H9 (cell line): Measurements from ENCODE around the gene IFI35. TPM values are rescaled to one million over a fixed set of nuclear protein-coding genes. Genes with fewer than 3 reads are reported as not detected.
"Not testable (repeated sequence)": the region's sequence is repeated elsewhere in the genome, so short reads cannot be mapped to it uniquely, and the experiment has no call there.

Source experiments
- DNase-seq: peaks from one replicate; pipeline ENCODE4 v3.0.0-alpha.2; 2017
- H2AFZ ChIP-seq: one replicate; pipeline ENCODE4 v1.6.1; 2013; ENCODE audit warnings: mild to moderate bottlenecking, low read length, control low read depth, moderate library complexity
- H2AK5ac ChIP-seq: 2 replicates; pipeline ENCODE4 v1.6.1; 2013; ENCODE audit warnings: low read length, control low read depth, mixed read lengths; ENCODE audit not compliant: insufficient read length
- H2BK120ac ChIP-seq: one replicate; pipeline ENCODE4 v1.6.1; 2013; ENCODE audit warnings: low read depth, mild to moderate bottlenecking, low read length, control low read depth, inconsistent platforms; ENCODE audit not compliant: poor library complexity, severe bottlenecking
- H2BK12ac ChIP-seq: 2 replicates; pipeline ENCODE4 v1.6.1; 2013; ENCODE audit warnings: low read length, control low read depth, mixed read lengths, low read depth; ENCODE audit not compliant: insufficient read length
- H2BK15ac ChIP-seq: 2 replicates; pipeline ENCODE4 v1.6.1; 2013; ENCODE audit warnings: low read depth, low read length, control low read depth
- H2BK20ac ChIP-seq: one replicate; pipeline ENCODE4 v1.6.1; 2013; ENCODE audit warnings: low read depth, mild to moderate bottlenecking, low read length, control low read depth, inconsistent platforms; ENCODE audit not compliant: poor library complexity, severe bottlenecking
- H2BK5ac ChIP-seq: 2 replicates; pipeline ENCODE4 v1.6.1; 2013; ENCODE audit warnings: low read length, control low read depth, mixed read lengths; ENCODE audit not compliant: insufficient read length
- H3K14ac ChIP-seq: 2 replicates; pipeline ENCODE4 v1.6.1; 2013; ENCODE audit warnings: low read length, control low read depth; ENCODE audit not compliant: insufficient read depth
- H3K18ac ChIP-seq: 2 replicates; pipeline ENCODE4 v1.6.1; 2013; ENCODE audit warnings: low read depth, mild to moderate bottlenecking, mixed read lengths, low read length, control low read depth; ENCODE audit not compliant: insufficient read length
- H3K23ac ChIP-seq: 2 replicates; pipeline ENCODE4 v1.6.1; 2013; ENCODE audit warnings: low read length, control low read depth, mixed read lengths, low read depth; ENCODE audit not compliant: insufficient read length
- H3K23me2 ChIP-seq: 2 replicates; pipeline ENCODE4 v1.6.1; 2013; ENCODE audit warnings: low read depth, mild to moderate bottlenecking, mixed read lengths, low read length, control low read depth; ENCODE audit not compliant: insufficient read length, poor library complexity, severe bottlenecking
- H3K27ac ChIP-seq: 2 replicates; pipeline ENCODE4 v1.5.1; 2013; ENCODE audit warnings: low read length, control low read depth, mixed read lengths, low read depth; ENCODE audit not compliant: insufficient read length
- H3K27me3 ChIP-seq: 2 replicates; pipeline ENCODE4 v1.6.1; 2013; ENCODE audit warnings: low read length, control low read depth, inconsistent platforms; ENCODE audit not compliant: insufficient read depth
- H3K4ac ChIP-seq: 2 replicates; pipeline ENCODE4 v1.6.1; 2013; ENCODE audit warnings: low read depth, mild to moderate bottlenecking, control low read depth, inconsistent platforms, low read length, moderate library complexity
- H3K4me1 ChIP-seq: 2 replicates; pipeline ENCODE4 v1.6.1; 2013; ENCODE audit warnings: low read length, control low read depth, inconsistent platforms; ENCODE audit not compliant: insufficient read depth
- H3K4me2 ChIP-seq: 2 replicates; pipeline ENCODE4 v1.6.1; 2013; ENCODE audit warnings: low read length, control low read depth, mixed read lengths; ENCODE audit not compliant: insufficient read length, insufficient read depth
- H3K56ac ChIP-seq: 2 replicates; pipeline ENCODE4 v1.6.1; 2013; ENCODE audit warnings: low read depth, mild to moderate bottlenecking, mixed read lengths, low read length, control low read depth; ENCODE audit not compliant: insufficient read length
- H3K79me1 ChIP-seq: 2 replicates; pipeline ENCODE4 v1.6.1; 2013; ENCODE audit warnings: low read depth, mild to moderate bottlenecking, moderate library complexity, low read length, control low read depth, inconsistent platforms; ENCODE audit not compliant: insufficient read depth, poor library complexity, severe bottlenecking
- H3K79me2 ChIP-seq: 2 replicates; pipeline ENCODE4 v1.6.1; 2013; ENCODE audit warnings: low read length, control low read depth, inconsistent platforms; ENCODE audit not compliant: insufficient read depth
- H3K9ac ChIP-seq: 2 replicates; pipeline ENCODE4 v1.6.1; 2013; ENCODE audit warnings: low read length, control low read depth, mixed read lengths; ENCODE audit not compliant: insufficient read length; ENCODE audit errors: extremely low read depth
- H3K9me3 ChIP-seq: one replicate; pipeline ENCODE4 v1.6.1; 2013; ENCODE audit warnings: low read depth, low read length, inconsistent platforms; ENCODE audit not compliant: control insufficient read depth
- H3T11ph ChIP-seq: one replicate; pipeline ENCODE4 v1.6.1; 2013; ENCODE audit warnings: mild to moderate bottlenecking, low read length, control low read depth, inconsistent platforms
- H4K20me1 ChIP-seq: one replicate; pipeline ENCODE4 v1.6.1; 2013; ENCODE audit not compliant: control insufficient read depth, insufficient read length, insufficient read depth
- H4K5ac ChIP-seq: 2 replicates; pipeline ENCODE4 v1.6.1; 2013; ENCODE audit warnings: low read depth, mild to moderate bottlenecking, mixed read lengths, low read length, control low read depth; ENCODE audit not compliant: insufficient read length
- H4K8ac ChIP-seq: replicated peaks from 2 replicates; pipeline ENCODE4 v1.6.1; 2013; ENCODE audit warnings: low read length, control low read depth, mixed read lengths, low read depth; ENCODE audit not compliant: insufficient read length
- H4K91ac ChIP-seq: 2 replicates; pipeline ENCODE4 v1.6.1; 2013; ENCODE audit warnings: low read depth, mild to moderate bottlenecking, moderate library complexity, mixed read lengths, low read length, control low read depth; ENCODE audit not compliant: insufficient read length
- H3K27ac Mint-ChIP-seq, 3 experiments: 2 replicates in 2 of 3; 3 replicates in 1 of 3; pipeline ENCODE4 v1.8.0; 2020 to 2021; ENCODE audit warnings: mixed read lengths in 3 of 3, mild to moderate bottlenecking in 1 of 3, moderate library complexity in 1 of 3
- H3K27me3 Mint-ChIP-seq: 2 replicates; pipeline ENCODE4 v1.8.0; 2021; ENCODE audit warnings: low read depth, mild to moderate bottlenecking, moderate library complexity, mixed read lengths
- H3K36me3 Mint-ChIP-seq, 3 experiments: 2 replicates in 2 of 3; 3 replicates in 1 of 3; pipeline ENCODE4 v1.8.0; 2020 to 2021; ENCODE audit warnings: low read depth in 3 of 3, mixed read lengths in 3 of 3; ENCODE audit not compliant: insufficient read depth in 1 of 3
- H3K4me1 Mint-ChIP-seq, 2 experiments: 2 replicates each; pipeline ENCODE4 v1.8.0; 2020; ENCODE audit warnings: mixed read lengths in 2 of 2
- H3K4me3 Mint-ChIP-seq, 2 experiments: 2 replicates in 1 of 2; 3 replicates in 1 of 2; pipeline ENCODE4 v1.8.0; 2020 to 2021; ENCODE audit warnings: mild to moderate bottlenecking in 2 of 2, mixed read lengths in 2 of 2, moderate library complexity in 1 of 2
- H3K9me3 Mint-ChIP-seq, 2 experiments: 2 replicates in 1 of 2; 3 replicates in 1 of 2; pipeline ENCODE4 v1.8.0; 2020; ENCODE audit warnings: mild to moderate bottlenecking in 2 of 2, mixed read lengths in 2 of 2, moderate library complexity in 1 of 2
- WGBS: extraction: QIAGEN DNeasy Blood & Tissue Kit; methylation state at CpG from one replicate; pipeline ENCODE4 v1.1.7; 2013; ENCODE audit warnings: missing lambda C conversion rate, low lambda C conversion rate, mixed read lengths; ENCODE audit not compliant: insufficient read length; ENCODE audit errors: extremely low coverage; 5-methylcytosine and 5-hydroxymethylcytosine counted together
- total RNA-seq: library from RNA; stranded (reverse); gene quantifications from 2 replicates; pipeline ENCODE4 v1.2.1, GENCODE V29; 2021
- TF ChIP-seq, protein P1 (sequence below): fragments of 200-600 bp; sonication (generic); conservative IDR thresholded peaks from 3 replicates; pipeline ENCODE4 v1.8.0; 2021; ENCODE audit warnings: antibody characterized with exemption, mild to moderate bottlenecking

Gene IFI35
- total RNA-seq, 1 experiment from 2014 or later = 4.2 TPM

DNA sequence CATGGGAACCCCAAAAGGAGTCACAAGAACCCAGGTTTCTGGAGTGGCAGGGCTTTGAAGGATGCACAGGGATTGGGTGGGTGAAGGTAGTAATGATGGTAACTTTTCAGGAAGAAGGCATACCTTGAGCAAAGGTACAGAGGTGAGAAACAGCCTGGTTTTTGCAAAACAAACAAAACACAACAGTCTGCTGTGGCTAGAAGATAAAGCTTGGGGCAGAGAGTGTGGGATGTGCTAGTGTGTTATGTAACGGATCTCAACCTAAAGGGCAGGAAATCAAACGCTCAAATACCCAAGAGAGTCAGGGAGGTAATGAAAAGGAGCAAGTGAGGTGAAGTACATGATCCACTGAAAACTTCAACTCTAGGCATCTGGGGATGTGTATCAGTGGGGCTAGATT is 31.3 kb upstream of the IFI35 start:
- DNase-seq = no peak
- H2AFZ ChIP-seq = no peak overlapping the region
- no peaks in the 10 kb centered on the region for H3K27me3 Mint-ChIP-seq
- no peaks in the 10 kb centered on the region for H3K27me3 ChIP-seq
- TF ChIP-seq, protein P1, sequence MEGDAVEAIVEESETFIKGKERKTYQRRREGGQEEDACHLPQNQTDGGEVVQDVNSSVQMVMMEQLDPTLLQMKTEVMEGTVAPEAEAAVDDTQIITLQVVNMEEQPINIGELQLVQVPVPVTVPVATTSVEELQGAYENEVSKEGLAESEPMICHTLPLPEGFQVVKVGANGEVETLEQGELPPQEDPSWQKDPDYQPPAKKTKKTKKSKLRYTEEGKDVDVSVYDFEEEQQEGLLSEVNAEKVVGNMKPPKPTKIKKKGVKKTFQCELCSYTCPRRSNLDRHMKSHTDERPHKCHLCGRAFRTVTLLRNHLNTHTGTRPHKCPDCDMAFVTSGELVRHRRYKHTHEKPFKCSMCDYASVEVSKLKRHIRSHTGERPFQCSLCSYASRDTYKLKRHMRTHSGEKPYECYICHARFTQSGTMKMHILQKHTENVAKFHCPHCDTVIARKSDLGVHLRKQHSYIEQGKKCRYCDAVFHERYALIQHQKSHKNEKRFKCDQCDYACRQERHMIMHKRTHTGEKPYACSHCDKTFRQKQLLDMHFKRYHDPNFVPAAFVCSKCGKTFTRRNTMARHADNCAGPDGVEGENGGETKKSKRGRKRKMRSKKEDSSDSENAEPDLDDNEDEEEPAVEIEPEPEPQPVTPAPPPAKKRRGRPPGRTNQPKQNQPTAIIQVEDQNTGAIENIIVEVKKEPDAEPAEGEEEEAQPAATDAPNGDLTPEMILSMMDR = no peak
- H3K14ac ChIP-seq = no peak overlapping the region
- no peak overlapping the region for H3K56ac ChIP-seq
- H3T11ph ChIP-seq = no peak overlapping the region
- no peak overlapping the region for H2BK20ac ChIP-seq
- no peak overlapping the region for H4K91ac ChIP-seq
- H3K36me3 Mint-ChIP-seq = peaks cover 0 to 6% (median 3%) of the 10 kb centered on the region in 3 experiments; a peak in 3 of 7 replicates
- no peak overlapping the region for H3K23ac ChIP-seq
- peak overlapping the region in 2 of 3 experiments; percentile 20 to 22; a peak in 2 of 7 replicates for H3K27ac Mint-ChIP-seq
- WGBS = no CpG with 5 or more reads among the region's 2 CpGs
- H4K20me1 ChIP-seq = no peaks in the 10 kb centered on the region
- no peak overlapping the region for H2AK5ac ChIP-seq
- H3K27ac ChIP-seq = no peak overlapping the region
- peaks cover 6% of the 10 kb centered on the region for H3K23me2 ChIP-seq
- no peak overlapping the region for H3K9ac ChIP-seq
- H3K4me3 Mint-ChIP-seq = no peak overlapping the region
- no peaks in the 10 kb centered on the region for H3K79me2 ChIP-seq
- H2BK12ac ChIP-seq = no peak overlapping the region
- H3K4me1 Mint-ChIP-seq = peaks cover 9 to 12% of the 10 kb centered on the region in 2 experiments
- H3K9me3 ChIP-seq = no peaks in the 10 kb centered on the region
- H2BK15ac ChIP-seq = no peak overlapping the region
- no peak overlapping the region for H2BK120ac ChIP-seq
- H3K4ac ChIP-seq = no peak overlapping the region
- H2BK5ac ChIP-seq = no peak overlapping the region
- no peaks in the 10 kb centered on the region for H3K79me1 ChIP-seq
- no peak overlapping the region for H3K18ac ChIP-seq
- no peaks in the 10 kb centered on the region for H3K4me1 ChIP-seq
- H4K8ac ChIP-seq = no peak overlapping the region
- no peak overlapping the region for H4K5ac ChIP-seq
- H3K9me3 Mint-ChIP-seq = no peaks in the 10 kb centered on the region; a peak in 1 of 5 replicates
- no peak overlapping the region for H3K4me2 ChIP-seq

- H4K91ac ChIP-seq, H3T11ph ChIP-seq, H3K4me3 Mint-ChIP-seq, H3K9ac ChIP-seq, H3K4ac ChIP-seq, H2AK5ac ChIP-seq, H2BK120ac ChIP-seq, H3K4me2 ChIP-seq, H4K5ac ChIP-seq, H3K23me2 ChIP-seq, H3K14ac ChIP-seq, H3K79me2 ChIP-seq, H4K8ac ChIP-seq, H3K23ac ChIP-seq, H4K20me1 ChIP-seq, H3K4me1 ChIP-seq, H2BK15ac ChIP-seq, H3K27ac Mint-ChIP-seq, H3K18ac ChIP-seq, H3K56ac ChIP-seq, H3K27ac ChIP-seq, DNase-seq, H2BK12ac ChIP-seq, H3K9me3 Mint-ChIP-seq, H2BK20ac ChIP-seq, H2AFZ ChIP-seq, H3K79me1 ChIP-seq, H3K27me3 ChIP-seq, H2BK5ac ChIP-seq, H3K9me3 ChIP-seq, H3K27me3 Mint-ChIP-seq, H3K36me3 Mint-ChIP-seq: not testable (repeated sequence)
- no CpG with 5 or more reads among the region's 16 CpGs for WGBS
- H3K4me1 Mint-ChIP-seq = peaks cover 9 to 14% of the 10 kb centered on the region in 2 experiments
These were observed 30.9 kb upstream of the IFI35 start for GRCh38 chr17:42975701-42976100.
